Neural cell (in vitro differentiated cells): ENCODE results near the gene GBE1.

Experiments
- CTCF ChIP-seq: fragments of 450-650 bp; IDR thresholded peaks from 2 replicates; pipeline ENCODE4 v1.5.1; 2014; ENCODE audit warnings: antibody characterized with exemption, mild to moderate bottlenecking, moderate library complexity; ENCODE audit not compliant: poor library complexity, severe bottlenecking
- EP300 ChIP-seq: fragments of 450-650 bp; conservative IDR thresholded peaks from 2 replicates; pipeline ENCODE4 v1.6.1; 2014; ENCODE audit warnings: antibody characterized with exemption, mild to moderate bottlenecking, moderate library complexity; ENCODE audit not compliant: poor library complexity, severe bottlenecking
- EZH2 ChIP-seq: fragments of 200-600, 300-800 bp; shearing (Covaris generic), sonication (generic); IDR thresholded peaks from 2 replicates; pipeline ENCODE4 v1.6.1; 2014; ENCODE audit warnings: antibody characterized with exemption, low read length, borderline replicate concordance, mild to moderate bottlenecking; ENCODE audit not compliant: insufficient read depth, poor library complexity, severe bottlenecking
- MXI1 ChIP-seq: fragments of 450-650 bp; conservative IDR thresholded peaks from 2 replicates; pipeline ENCODE4 v1.6.1; 2014; ENCODE audit warnings: antibody characterized with exemption, mild to moderate bottlenecking; ENCODE audit not compliant: poor library complexity, severe bottlenecking
- RAD21 ChIP-seq: fragments of 450-650 bp; conservative IDR thresholded peaks from 2 replicates; pipeline ENCODE4 v1.6.1; 2014; ENCODE audit warnings: antibody characterized with exemption, mild to moderate bottlenecking, moderate library complexity

GRCh38 chr3:81760924-81761903 lies at the start of gene GBE1:
- TF ChIP-seq EP300, result peak; percentile 63
- TF ChIP-seq CTCF, result peak; percentile 64
- TF ChIP-seq EZH2, result no peak
- peak; percentile 55 for TF ChIP-seq MXI1
- peak; percentile 64 for TF ChIP-seq RAD21
